ENCODE data around the gene ZDHHC4. TPM values are rescaled to one million over a fixed set of nuclear protein-coding genes. Genes with fewer than 3 reads are reported as not detected.

Gene ZDHHC4
- polyA plus RNA-seq, 2 of the 4 experiments (the other 2 are of a cell fraction): 42.8 to 118 TPM

DNA sequence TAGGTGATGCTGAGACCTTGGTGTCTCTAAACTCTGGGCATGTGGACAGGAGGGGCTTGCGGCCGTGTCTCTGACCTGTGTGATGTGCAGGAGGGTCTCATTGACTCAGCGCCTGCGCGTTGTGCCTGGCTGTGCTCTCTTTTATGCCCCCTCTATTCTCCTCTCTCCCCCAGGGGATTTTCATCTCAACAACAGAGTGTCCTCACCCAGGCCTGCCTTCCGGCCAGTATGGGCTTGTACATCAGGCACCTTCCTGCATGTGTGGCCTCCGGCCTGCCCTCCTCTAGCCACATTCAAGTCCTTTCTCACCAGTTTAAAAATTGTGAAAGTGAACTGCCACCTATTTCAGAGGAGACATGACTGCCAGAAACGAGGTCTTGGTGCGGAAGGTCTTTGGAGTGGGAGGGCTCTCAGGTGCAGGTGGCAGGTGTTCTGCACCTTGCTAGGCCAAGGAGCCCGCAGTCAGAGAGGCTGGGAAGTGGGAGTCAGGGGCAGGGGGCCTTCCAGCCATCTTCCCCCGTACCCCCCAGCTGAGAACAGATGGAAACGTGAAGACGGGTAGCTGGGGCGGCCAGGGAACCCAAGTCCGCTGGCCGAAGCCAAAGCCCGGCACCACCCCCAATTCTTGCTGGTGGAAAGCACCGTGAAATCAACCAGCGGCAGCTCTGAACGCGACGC is 12.0 kb downstream of the ZDHHC4 start (continued):
- TF ChIP-seq EHMT2 (IDR thresholded peaks at IDR 0.05; ENCODE audit: low read depth) (no peak), BHLHE40 (IDR thresholded peaks at IDR 0.05; ENCODE audit: low read depth, low read length) (no peak), PHF8 (IDR thresholded peaks at IDR 0.05; ENCODE audit: borderline replicate concordance, low read depth) (no peak), ZFP36 (IDR thresholded peaks at IDR 0.05; ENCODE audit: borderline replicate concordance, partially characterized antibody) (no peak), RARB (CRISPR knock-in tag; IDR thresholded peaks at IDR 0.05) (no peak), MAFK (IDR thresholded peaks at IDR 0.05; ENCODE audit: partially characterized antibody) (no peak), TP53 (CRISPR knock-in tag; IDR thresholded peaks at IDR 0.05) (no peak)
- TF ChIP-seq, protein P1, sequence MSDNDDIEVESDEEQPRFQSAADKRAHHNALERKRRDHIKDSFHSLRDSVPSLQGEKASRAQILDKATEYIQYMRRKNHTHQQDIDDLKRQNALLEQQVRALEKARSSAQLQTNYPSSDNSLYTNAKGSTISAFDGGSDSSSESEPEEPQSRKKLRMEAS (IDR thresholded peaks at IDR 0.05): no peak

GRCh38 chr7:6589829-6590644 is 12.8 kb downstream of the ZDHHC4 start, which contains the start of gene INTS15:
INTS15 (plus strand) TSS chr7:6590021; CDS start chr7:6590284, 263 bp downstream.
- TF ChIP-seq ZFP36 (IDR thresholded peaks at IDR 0.05; ENCODE audit: borderline replicate concordance, partially characterized antibody) (no peak), CHD2 (IDR thresholded peaks at IDR 0.05; ENCODE audit: low read length, partially characterized antibody) (no peak), RNF2 (IDR thresholded peaks at IDR 0.05; ENCODE audit: borderline replicate concordance, low read depth) (no peak), RARB (CRISPR knock-in tag; IDR thresholded peaks at IDR 0.05) (no peak), JUN (IDR thresholded peaks at IDR 0.05) (peak; percentile 83 to 98), ATOH8 (CRISPR knock-in tag; IDR thresholded peaks at IDR 0.05; ENCODE audit: low read depth) (no peak), GATA3 (IDR thresholded peaks at IDR 0.05; ENCODE audit: borderline replicate concordance) (no peak), SREBF2 (IDR thresholded peaks at IDR 0.05) (no peak), PHF8 (IDR thresholded peaks at IDR 0.05; ENCODE audit: borderline replicate concordance, low read depth) (peak; percentile 81), CBX8 (IDR thresholded peaks at IDR 0.05) (no peak), FOSL2 (IDR thresholded peaks at IDR 0.05) (no peak), FOSL2 (CRISPR knock-in tag; IDR thresholded peaks at IDR 0.05) (0 out of 2 replicates have a peak, but pooled peaks have one; percentile 7), SMC3 (IDR thresholded peaks at IDR 0.05) (peak; percentile 77), CEBPB (IDR thresholded peaks at IDR 0.05) (no peak), HOXB13 (CRISPR knock-in tag; IDR thresholded peaks at IDR 0.05; ENCODE audit: low read depth) (no peak), RFX5 (IDR thresholded peaks at IDR 0.05) (no peak), BCL3 (IDR thresholded peaks at IDR 0.05) (peak; percentile 95), POLR2A (IDR thresholded peaks at IDR 0.05; ENCODE audit: low read length) (peak; percentile 75)
- TF ChIP-seq, protein P2, sequence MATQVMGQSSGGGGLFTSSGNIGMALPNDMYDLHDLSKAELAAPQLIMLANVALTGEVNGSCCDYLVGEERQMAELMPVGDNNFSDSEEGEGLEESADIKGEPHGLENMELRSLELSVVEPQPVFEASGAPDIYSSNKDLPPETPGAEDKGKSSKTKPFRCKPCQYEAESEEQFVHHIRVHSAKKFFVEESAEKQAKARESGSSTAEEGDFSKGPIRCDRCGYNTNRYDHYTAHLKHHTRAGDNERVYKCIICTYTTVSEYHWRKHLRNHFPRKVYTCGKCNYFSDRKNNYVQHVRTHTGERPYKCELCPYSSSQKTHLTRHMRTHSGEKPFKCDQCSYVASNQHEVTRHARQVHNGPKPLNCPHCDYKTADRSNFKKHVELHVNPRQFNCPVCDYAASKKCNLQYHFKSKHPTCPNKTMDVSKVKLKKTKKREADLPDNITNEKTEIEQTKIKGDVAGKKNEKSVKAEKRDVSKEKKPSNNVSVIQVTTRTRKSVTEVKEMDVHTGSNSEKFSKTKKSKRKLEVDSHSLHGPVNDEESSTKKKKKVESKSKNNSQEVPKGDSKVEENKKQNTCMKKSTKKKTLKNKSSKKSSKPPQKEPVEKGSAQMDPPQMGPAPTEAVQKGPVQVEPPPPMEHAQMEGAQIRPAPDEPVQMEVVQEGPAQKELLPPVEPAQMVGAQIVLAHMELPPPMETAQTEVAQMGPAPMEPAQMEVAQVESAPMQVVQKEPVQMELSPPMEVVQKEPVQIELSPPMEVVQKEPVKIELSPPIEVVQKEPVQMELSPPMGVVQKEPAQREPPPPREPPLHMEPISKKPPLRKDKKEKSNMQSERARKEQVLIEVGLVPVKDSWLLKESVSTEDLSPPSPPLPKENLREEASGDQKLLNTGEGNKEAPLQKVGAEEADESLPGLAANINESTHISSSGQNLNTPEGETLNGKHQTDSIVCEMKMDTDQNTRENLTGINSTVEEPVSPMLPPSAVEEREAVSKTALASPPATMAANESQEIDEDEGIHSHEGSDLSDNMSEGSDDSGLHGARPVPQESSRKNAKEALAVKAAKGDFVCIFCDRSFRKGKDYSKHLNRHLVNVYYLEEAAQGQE (IDR thresholded peaks at IDR 0.05): no peak
- TF ChIP-seq, protein P1 (IDR thresholded peaks at IDR 0.05): peak; percentile 59; the same call in 1 of the 2 replicates
- TF ChIP-seq, protein P3, sequence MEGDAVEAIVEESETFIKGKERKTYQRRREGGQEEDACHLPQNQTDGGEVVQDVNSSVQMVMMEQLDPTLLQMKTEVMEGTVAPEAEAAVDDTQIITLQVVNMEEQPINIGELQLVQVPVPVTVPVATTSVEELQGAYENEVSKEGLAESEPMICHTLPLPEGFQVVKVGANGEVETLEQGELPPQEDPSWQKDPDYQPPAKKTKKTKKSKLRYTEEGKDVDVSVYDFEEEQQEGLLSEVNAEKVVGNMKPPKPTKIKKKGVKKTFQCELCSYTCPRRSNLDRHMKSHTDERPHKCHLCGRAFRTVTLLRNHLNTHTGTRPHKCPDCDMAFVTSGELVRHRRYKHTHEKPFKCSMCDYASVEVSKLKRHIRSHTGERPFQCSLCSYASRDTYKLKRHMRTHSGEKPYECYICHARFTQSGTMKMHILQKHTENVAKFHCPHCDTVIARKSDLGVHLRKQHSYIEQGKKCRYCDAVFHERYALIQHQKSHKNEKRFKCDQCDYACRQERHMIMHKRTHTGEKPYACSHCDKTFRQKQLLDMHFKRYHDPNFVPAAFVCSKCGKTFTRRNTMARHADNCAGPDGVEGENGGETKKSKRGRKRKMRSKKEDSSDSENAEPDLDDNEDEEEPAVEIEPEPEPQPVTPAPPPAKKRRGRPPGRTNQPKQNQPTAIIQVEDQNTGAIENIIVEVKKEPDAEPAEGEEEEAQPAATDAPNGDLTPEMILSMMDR (IDR thresholded peaks at IDR 0.05): peak; percentile 93
- peak; percentile 65 to 82 for DNase-seq (ENCODE audit: low read depth in 1 of 2, low spot score in 1 of 2)
- Histone ChIP-seq H3K4me3 (peak within 1 kb of the TSS; percentile 77), H3K4me1 (peaks cover 11% of the 10 kb centered on the region), H3K4me2 (peak within 1 kb of the TSS; percentile 90), H3K27ac (peak within 1 kb of the TSS; percentile 89 to 92), H3K9me3 (no peaks in the 10 kb centered on the region)
- FAIRE-seq: no peak
- ATAC-seq: peak; percentile 90 to 92
- ChIA-PET CTCF (interaction anchor here (0.6 to 4.7 kb wide), 30 partner anchors 9 to 338 kb away, joined by 3 to 58 read pairs (median 5); partner anchors contain the start of genes ZDHHC4 and ZNF12), POLR2A (interaction anchor here (1.0 to 2.0 kb wide), 5 partner anchors 10 to 341 kb away, joined by 3 to 15 read pairs (median 7); partner anchors contain the start of gene ZDHHC4)
- 0% methylated on average over 1 of the region's 107 CpGs for WGBS (ENCODE audit: missing lambda C conversion rate)

Measured in A549 (cell line).